ENCODE results near the gene KDM1B.

Gene KDM1B

GRCh38 chr6:18264923-18265377, 109.7 kb downstream of the KDM1B start:
- Histone ChIP-seq H3K4me3 (ENCODE audit: insufficient read depth, low read depth, low read length, poor library complexity, severe bottlenecking) (peak overlapping the region; percentile 76), H3K4me1 (ENCODE audit: control insufficient read depth, insufficient read depth, low read length, poor library complexity, severe bottlenecking) (peaks cover 35% of the 10 kb centered on the region), H3K9me3 (ENCODE audit: control insufficient read depth, low read length) (no peaks in the 10 kb centered on the region), H3K36me3 (ENCODE audit: control insufficient read depth, insufficient read depth, low read length) (no peaks in the 10 kb centered on the region), H3K27me3 (replicated peaks; ENCODE audit: control insufficient read depth, insufficient read depth, low read length, poor library complexity, severe bottlenecking) (no peaks in the 10 kb centered on the region), H3K27ac (ENCODE audit: insufficient read depth, low read length, poor library complexity, severe bottlenecking) (peak overlapping the region; percentile 82)
- no peak for DNase-seq

- Histone ChIP-seq H3K27me3 (replicated peaks; ENCODE audit: control insufficient read depth, insufficient read depth, low read length, poor library complexity, severe bottlenecking) (no peaks in the 10 kb centered on the region), H3K27ac (ENCODE audit: insufficient read depth, low read length, poor library complexity, severe bottlenecking) (no peak overlapping the region), H3K36me3 (ENCODE audit: control insufficient read depth, insufficient read depth, low read length) (no peaks in the 10 kb centered on the region), H3K4me3 (ENCODE audit: insufficient read depth, low read depth, low read length, poor library complexity, severe bottlenecking) (no peak overlapping the region), H3K9me3 (ENCODE audit: control insufficient read depth, low read length) (no peaks in the 10 kb centered on the region), H3K4me1 (ENCODE audit: control insufficient read depth, insufficient read depth, low read length, poor library complexity, severe bottlenecking) (peaks cover 30% of the 10 kb centered on the region)
- DNase-seq = no peak
Observed at GRCh38 chr6:18265787-18266522, 110.7 kb downstream of the KDM1B start.

- no peaks in the 10 kb centered on the region for H3K27me3 ChIP-seq (replicated peaks; ENCODE audit: control insufficient read depth, insufficient read depth, low read length, poor library complexity, severe bottlenecking)
- H3K9me3 ChIP-seq (ENCODE audit: control insufficient read depth, low read length) = no peaks in the 10 kb centered on the region
- no peak overlapping the region for H3K27ac ChIP-seq (ENCODE audit: insufficient read depth, low read length, poor library complexity, severe bottlenecking)
- peaks cover 25% of the 10 kb centered on the region for H3K4me1 ChIP-seq (ENCODE audit: control insufficient read depth, insufficient read depth, low read length, poor library complexity, severe bottlenecking)
- no peak overlapping the region for H3K4me3 ChIP-seq (ENCODE audit: insufficient read depth, low read depth, low read length, poor library complexity, severe bottlenecking)
- H3K36me3 ChIP-seq (ENCODE audit: control insufficient read depth, insufficient read depth, low read length) = no peaks in the 10 kb centered on the region
- no peak for DNase-seq
Observed at GRCh38 chr6:18266523-18266912, 111.3 kb downstream of the KDM1B start.

- no peak for DNase-seq
- H3K9me3 ChIP-seq (ENCODE audit: control insufficient read depth, low read length) = no peaks in the 10 kb centered on the region
- H3K36me3 ChIP-seq (ENCODE audit: control insufficient read depth, insufficient read depth, low read length) = no peaks in the 10 kb centered on the region
- no peak overlapping the region for H3K27ac ChIP-seq (ENCODE audit: insufficient read depth, low read length, poor library complexity, severe bottlenecking)
- H3K4me3 ChIP-seq (ENCODE audit: insufficient read depth, low read depth, low read length, poor library complexity, severe bottlenecking) = no peak overlapping the region
- H3K27me3 ChIP-seq (replicated peaks; ENCODE audit: control insufficient read depth, insufficient read depth, low read length, poor library complexity, severe bottlenecking) = no peaks in the 10 kb centered on the region
- peaks cover 10% of the 10 kb centered on the region for H3K4me1 ChIP-seq (ENCODE audit: control insufficient read depth, insufficient read depth, low read length, poor library complexity, severe bottlenecking)
Observed at GRCh38 chr6:18268066-18268465, 112.8 kb downstream of the KDM1B start.

GRCh38 chr6:18269253-18269652, 114.0 kb downstream of the KDM1B start:
- Histone ChIP-seq H3K4me3 (ENCODE audit: insufficient read depth, low read depth, low read length, poor library complexity, severe bottlenecking) (no peak overlapping the region), H3K4me1 (ENCODE audit: control insufficient read depth, insufficient read depth, low read length, poor library complexity, severe bottlenecking) (peaks cover 10% of the 10 kb centered on the region), H3K9me3 (ENCODE audit: control insufficient read depth, low read length) (no peaks in the 10 kb centered on the region), H3K36me3 (ENCODE audit: control insufficient read depth, insufficient read depth, low read length) (no peaks in the 10 kb centered on the region), H3K27ac (ENCODE audit: insufficient read depth, low read length, poor library complexity, severe bottlenecking) (no peak overlapping the region), H3K27me3 (replicated peaks; ENCODE audit: control insufficient read depth, insufficient read depth, low read length, poor library complexity, severe bottlenecking) (no peaks in the 10 kb centered on the region)
- no peak for DNase-seq

- Histone ChIP-seq H3K9me3 (ENCODE audit: control insufficient read depth, low read length) (no peaks in the 10 kb centered on the region), H3K27me3 (replicated peaks; ENCODE audit: control insufficient read depth, insufficient read depth, low read length, poor library complexity, severe bottlenecking) (no peaks in the 10 kb centered on the region), H3K27ac (ENCODE audit: insufficient read depth, low read length, poor library complexity, severe bottlenecking) (no peak overlapping the region), H3K4me3 (ENCODE audit: insufficient read depth, low read depth, low read length, poor library complexity, severe bottlenecking) (no peak overlapping the region), H3K36me3 (ENCODE audit: control insufficient read depth, insufficient read depth, low read length) (no peaks in the 10 kb centered on the region), H3K4me1 (ENCODE audit: control insufficient read depth, insufficient read depth, low read length, poor library complexity, severe bottlenecking) (peaks cover 10% of the 10 kb centered on the region)
- DNase-seq = no peak
Observed at GRCh38 chr6:18269717-18270116, 114.5 kb downstream of the KDM1B start.

- no peaks in the 10 kb centered on the region for H3K36me3 ChIP-seq (ENCODE audit: control insufficient read depth, insufficient read depth, low read length)
Observed at GRCh38 chr6:18270216-18270615, 115.0 kb downstream of the KDM1B start.

More at GRCh38 chr6:18270216-18270615, 115.0 kb downstream of the KDM1B start:
- no peaks in the 10 kb centered on the region for H3K27me3 ChIP-seq (replicated peaks; ENCODE audit: control insufficient read depth, insufficient read depth, low read length, poor library complexity, severe bottlenecking)
- no peak overlapping the region for H3K4me3 ChIP-seq (ENCODE audit: insufficient read depth, low read depth, low read length, poor library complexity, severe bottlenecking)
- peaks cover 6% of the 10 kb centered on the region for H3K4me1 ChIP-seq (ENCODE audit: control insufficient read depth, insufficient read depth, low read length, poor library complexity, severe bottlenecking)
- no peaks in the 10 kb centered on the region for H3K9me3 ChIP-seq (ENCODE audit: control insufficient read depth, low read length)
- H3K27ac ChIP-seq (ENCODE audit: insufficient read depth, low read length, poor library complexity, severe bottlenecking) = no peak overlapping the region
- no peak for DNase-seq
